NCI-H146 (cell line): ENCODE results near the gene ZBP1.

ENCODE experiments used
- DNase-seq: peaks from one replicate; lab custom pipeline; 2025; lab: John Stamatoyannopoulos, UW

ZBP1 gene

GRCh38 chr20:57556980-57557274 lies 63.3 kb downstream of the ZBP1 start:
- no peak for DNase-seq

- DNase-seq, result no peak
Observed at GRCh38 chr20:57555457-57556184, 64.6 kb downstream of the ZBP1 start.
